HG03039 (cell line): ENCODE data around the gene CHST8.
"Not testable (repeated sequence)": the region's sequence is repeated elsewhere in the genome, so short reads cannot be mapped to it uniquely, and the experiment has no call there.

Experiments
- ATAC-seq: cut with Tn5 transposase; IDR thresholded peaks from one replicate; pipeline ENCODE4 v1.9.1; 2021; ENCODE audit warnings: mild to moderate bottlenecking, moderate library complexity; ENCODE audit not compliant: unreplicated experiment

CHST8 gene, protein sequence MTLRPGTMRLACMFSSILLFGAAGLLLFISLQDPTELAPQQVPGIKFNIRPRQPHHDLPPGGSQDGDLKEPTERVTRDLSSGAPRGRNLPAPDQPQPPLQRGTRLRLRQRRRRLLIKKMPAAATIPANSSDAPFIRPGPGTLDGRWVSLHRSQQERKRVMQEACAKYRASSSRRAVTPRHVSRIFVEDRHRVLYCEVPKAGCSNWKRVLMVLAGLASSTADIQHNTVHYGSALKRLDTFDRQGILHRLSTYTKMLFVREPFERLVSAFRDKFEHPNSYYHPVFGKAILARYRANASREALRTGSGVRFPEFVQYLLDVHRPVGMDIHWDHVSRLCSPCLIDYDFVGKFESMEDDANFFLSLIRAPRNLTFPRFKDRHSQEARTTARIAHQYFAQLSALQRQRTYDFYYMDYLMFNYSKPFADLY

DNA sequence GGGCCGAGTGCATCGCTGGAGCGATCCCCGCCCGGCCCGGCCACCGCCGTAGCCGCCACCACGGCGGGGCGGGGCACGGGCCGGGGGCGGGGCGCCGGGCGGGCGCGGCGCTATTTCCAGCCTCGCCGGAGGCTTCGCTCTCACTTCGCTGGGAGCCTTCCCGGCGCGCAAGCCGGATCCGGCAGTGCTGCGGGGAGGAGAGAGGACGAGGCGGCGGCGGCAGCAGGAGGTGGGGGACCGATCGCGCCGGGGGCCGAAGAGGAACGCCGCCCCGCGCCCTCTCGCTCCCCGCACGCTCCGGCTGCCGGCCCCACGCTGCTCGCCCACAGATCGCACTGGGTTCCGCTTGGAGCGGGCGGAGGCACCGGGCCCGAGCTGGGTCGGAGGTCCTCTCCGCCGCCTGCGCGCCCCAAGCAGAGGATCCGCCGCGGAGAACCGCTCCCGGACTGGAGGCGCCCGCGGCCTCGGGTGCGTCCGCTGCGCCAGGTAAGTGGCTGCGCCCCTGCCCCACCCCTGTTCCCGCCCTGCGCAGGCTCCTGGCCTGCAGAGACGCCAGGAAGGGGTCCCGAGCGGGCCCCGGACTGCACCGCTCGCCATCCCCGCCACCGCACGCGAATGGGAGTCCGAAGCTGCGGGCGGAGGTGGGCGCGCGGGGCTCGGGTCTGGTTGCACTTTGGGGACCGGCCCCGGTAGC is at the start of gene CHST8:
Gene CHST8 (plus strand): TSS at position 143 of the 694 bp plus-strand sequence. CDS start 67,309 bp downstream, outside the sequence.
- ATAC-seq, result no peak

DNA sequence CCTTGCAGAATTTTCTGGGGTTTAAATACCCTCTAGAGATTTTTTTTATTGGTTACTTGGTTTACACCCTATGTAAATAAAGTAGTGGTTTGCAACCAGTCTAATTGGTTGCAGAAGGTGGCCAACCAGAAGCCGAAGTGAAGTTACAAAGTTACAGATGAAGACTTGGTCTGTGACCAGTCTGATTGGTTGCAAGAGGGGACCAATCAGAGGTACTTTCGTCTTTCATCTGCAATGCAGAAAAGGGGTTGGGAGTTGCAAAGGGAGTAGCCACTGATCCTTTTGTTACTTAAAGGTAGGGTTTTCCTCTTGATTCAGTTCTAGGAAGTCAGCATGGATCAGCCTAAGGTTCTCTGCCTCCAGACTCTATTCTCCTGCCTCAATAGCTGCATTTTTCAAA is 48.8 kb upstream of the CHST8 start:
- no peak for ATAC-seq

DNA sequence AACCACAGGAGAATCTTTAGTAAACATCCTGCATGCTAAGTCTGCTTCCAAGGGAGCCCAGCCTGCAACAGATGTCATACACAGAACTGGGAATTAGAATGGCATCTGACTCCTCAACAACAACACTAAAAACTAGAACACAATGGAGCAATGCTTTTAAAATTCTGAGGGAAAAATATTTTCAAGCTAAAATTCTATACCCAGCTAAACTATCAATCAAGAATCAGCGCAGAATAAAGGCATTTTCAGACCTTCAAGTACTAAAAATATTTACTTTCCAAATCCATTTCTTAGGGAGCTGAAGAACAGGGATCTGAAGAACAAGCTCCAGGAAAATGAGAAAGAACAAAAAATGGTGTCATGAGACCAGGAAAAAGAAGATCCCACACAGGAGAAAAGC is 46.9 kb upstream of the CHST8 start:
- no peak for ATAC-seq

DNA sequence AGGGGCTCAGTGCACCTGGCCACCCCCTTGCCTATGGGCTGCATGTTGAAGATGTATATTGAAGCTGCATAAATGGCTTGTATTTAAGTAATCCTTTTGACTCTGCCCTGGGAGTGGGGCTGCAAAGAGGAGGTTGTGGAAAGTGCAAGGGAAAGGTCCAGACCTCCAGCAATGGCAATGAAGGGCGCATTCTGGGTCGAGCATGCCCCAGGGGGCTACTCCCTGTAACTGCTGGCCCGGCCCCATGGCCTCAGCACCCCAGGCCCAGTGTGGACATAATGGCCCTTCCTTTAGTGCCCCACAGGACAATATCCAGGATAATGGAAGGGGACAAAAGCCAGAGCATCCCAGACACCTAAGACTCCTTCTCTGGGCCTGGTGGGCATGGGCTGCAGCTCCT is 43.1 kb upstream of the CHST8 start:
- ATAC-seq, result no peak

DNA sequence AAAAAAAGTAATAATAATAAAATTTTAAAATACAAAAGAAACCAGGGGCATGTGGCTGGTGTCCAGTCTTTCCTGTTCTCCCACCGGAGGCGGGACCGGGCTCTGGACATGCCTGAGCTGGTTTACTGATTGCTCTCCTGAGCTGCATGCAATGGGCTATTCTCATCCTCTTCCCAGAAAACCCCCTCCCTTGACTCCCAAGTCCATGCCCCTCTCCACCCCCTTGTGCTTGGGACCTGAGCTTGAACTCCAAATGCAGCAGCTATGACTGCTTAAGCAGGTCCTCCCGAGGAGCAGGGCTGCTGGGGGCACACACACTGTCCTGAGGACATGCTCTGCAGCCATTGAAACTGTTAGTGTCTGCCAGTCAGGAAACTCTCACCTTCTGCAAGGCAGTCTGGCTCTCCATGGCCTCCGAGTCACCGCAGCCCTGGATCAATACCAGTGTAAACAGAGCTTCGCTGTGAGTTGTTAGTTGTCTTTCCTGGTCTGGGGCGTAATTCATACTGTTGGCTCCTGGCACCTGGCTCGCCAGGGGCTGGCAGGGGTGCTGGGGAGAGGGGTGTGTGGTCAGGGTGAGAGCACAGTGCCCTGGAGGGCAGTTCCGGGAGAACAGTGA is 41.6 kb upstream of the CHST8 start:
- no peak for ATAC-seq

DNA sequence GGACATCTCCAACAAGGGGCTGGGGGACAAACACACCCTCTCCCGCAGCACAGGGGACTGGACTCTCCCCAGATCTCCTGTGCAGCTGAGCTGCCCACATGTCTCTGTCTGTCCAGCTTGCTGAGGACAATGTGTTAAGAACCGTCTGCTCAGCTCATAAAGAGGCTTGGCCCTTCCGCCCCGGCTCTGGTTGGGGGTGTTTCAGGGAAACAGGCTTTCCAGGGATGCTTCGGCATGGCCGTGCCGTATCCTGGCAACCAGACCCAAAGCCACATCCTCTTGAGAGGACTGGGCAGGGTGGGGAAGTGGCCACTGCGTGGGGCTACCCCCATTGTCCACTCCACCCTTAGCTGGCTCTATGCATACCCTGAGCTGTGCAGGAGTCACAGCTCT is 41.1 kb upstream of the CHST8 start:
- no peak for ATAC-seq

DNA sequence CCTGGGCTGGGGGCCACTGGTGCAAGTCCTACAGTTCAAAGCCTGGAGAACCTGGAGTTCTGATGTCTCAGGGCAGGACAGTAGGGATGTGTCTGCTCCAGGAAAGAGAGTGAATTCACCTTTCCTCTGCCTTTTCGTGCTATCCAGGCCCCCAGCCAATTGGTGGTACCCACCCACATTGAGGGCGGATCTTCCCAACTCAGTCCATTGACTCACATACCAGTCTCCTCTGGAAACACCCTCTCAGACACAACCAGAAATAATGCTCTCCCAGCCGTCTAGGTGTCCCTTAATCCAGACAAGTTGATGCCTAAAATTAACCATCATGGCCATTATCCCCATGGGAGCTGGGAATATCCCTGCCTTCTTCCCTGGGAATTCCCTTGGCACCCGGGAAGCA is 38.8 kb upstream of the CHST8 start:
- no peak for ATAC-seq

DNA sequence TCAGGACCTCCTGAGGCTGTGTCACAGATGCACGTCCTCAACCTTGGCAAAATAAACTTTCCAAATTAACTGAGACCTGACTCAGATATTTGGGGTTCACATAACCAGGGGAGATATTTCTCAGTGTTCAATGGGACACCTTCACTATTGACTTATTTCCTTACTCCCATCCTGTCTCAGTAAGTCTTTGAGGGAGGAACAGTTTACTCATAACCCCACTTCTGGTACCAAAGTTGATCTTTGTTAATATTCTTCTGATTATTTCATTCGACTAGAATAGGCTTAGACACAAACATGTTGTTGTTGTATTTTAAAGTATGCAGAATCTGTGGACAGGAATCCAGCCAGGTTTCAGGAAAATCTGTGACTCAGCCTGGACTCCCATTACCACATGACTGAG is 34.6 kb upstream of the CHST8 start:
- no peak for ATAC-seq

DNA sequence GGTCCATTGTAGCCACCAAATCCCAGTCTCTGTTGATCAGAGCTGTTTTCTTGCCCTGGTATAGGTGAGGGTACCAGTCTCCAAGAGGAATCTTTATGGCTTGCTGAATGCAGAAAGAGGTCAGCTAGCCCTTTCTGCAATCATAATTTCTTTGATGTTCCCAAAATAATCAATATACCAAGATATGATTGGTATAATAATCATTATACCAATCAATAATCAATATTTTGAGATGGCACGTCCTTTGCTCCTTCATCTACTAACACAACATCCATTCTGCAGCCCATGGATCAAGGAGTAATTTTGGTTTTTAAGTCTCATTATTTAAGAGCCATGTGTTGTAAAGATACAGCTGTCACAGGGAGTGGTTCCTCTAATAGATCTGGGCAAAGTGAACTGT is 31.5 kb upstream of the CHST8 start:
- no peak for ATAC-seq

DNA sequence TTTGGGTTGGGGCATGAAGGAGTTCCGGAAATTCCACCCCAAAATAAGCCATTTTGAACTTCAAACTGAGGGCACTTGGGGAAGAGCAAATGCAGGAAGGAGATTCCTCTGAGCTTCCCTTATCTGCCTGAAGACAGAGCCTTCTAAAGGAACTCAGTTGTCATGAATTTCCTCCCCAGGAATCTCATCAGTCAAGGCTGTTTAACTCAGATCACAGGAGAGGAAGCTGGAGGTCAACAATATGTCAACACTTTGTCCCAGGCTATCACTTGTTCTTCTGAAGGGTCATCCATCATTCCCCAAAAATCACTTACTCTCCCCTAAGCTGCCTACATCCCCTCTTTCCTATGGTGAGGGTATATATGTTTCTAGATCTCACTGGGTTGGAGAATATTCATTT is 26.0 kb upstream of the CHST8 start:
- ATAC-seq, result no peak

DNA sequence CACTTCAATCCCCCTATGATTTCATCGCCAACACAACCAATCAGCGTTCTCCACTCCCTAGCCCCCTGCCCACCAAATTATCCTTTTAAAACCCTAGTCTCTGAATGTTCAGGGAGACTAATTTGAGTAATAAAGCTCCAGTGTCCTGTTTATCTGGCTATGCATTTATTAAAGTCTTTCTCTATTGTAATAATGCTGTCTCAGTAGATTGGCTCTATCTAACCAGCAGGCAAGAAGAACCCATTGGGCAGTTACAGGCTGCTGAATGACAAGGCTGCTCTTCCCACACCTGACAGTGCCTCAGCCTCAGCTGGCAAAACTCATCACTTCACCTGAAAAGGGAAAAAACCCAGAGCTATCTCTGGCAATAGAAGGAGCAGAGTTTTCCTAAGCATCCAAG is 20.2 kb upstream of the CHST8 start:
- ATAC-seq, result no peak

DNA sequence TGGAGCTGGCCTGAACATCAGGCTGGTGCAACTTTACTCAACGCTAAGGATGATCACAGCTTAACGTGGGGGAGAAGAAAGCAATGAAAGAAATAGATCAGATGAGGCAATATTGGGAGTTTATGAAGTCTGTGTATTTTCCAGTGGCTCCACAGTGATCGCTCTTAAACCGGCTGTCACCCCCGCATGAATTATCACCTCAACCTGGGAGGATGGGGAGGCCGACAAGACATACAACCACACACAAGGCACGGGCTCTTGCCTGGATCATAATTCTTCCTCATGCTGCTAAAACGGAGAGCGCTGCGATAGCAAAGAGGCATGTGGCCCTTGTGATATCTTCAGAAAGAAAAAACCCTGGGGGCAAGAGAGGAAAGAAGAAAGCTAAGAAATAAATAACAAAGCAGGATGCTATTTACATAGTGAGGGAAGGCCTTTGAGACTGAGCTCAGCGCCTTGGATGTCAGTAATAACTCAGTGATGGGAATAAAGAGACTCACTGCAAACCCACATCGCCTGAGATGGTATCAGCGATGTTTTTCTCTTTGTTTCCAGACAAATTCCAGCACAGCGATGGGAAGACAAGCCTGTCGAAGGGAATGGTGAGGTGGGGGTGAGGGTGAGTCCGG is 19.1 kb upstream of the CHST8 start:
- no peak for ATAC-seq

DNA sequence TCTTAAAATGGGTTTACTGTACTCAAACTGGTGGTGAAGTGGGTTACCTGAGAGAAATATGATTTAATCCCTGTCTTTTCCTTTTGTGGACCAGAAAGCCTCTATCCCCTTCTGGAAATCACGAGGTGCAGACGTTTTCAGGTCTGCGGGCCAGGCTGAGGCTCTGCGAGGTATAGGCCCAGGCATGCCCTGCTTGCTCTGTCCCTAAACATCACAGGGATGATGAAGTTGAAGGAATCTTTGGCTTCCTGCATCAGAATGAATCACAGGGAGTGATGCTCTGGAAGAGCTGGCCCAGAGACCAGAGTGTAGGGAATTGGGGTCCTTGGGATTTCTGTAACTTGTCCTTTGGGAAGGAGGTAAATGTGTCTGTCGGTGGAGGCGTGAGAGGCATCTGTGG is 18.4 kb upstream of the CHST8 start:
- ATAC-seq, result no peak

DNA sequence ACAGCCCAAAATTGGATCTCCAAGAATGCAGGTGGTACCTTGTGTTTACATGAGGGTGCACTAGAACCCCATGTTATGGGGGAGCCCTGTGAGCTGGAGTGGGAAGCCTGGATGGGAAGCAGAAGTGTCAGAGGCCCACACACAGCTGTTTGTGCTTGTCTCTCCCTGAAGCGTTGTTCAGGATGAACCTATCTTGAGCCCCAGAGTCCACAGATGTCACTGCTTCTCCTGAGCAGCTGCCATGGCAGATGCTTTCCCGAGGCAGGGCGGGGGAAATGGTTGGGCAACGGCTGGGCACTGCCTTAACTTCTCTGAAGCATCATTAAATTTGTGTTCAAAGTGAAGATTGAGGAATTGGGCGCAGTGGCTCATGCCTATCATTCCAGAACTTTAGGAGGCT is 17.1 kb upstream of the CHST8 start:
- ATAC-seq, result no peak

DNA sequence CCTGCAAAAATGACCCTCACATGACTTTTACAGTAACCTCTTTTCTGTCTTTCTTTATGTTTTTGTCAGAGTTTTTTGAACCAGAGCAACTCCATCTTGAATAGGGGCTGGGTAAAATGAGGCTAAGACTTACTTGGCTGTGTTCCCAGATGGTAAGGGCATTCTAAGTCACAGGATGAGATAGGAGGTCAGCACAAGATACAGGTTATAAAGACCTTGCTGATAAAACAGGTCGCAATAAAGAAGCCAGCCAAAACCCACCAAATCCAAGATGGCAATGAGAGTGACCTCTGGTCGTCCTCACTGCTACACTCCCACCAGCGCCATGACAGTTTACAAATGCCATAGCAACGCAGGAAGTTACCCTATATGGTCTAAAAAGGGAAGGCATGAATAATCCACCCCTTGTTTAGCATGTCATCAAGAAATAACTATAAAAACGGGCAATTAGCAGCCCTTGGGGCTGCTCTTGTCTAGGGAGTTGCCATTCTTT is 15.9 kb upstream of the CHST8 start:
- not testable (repeated sequence) for ATAC-seq

DNA sequence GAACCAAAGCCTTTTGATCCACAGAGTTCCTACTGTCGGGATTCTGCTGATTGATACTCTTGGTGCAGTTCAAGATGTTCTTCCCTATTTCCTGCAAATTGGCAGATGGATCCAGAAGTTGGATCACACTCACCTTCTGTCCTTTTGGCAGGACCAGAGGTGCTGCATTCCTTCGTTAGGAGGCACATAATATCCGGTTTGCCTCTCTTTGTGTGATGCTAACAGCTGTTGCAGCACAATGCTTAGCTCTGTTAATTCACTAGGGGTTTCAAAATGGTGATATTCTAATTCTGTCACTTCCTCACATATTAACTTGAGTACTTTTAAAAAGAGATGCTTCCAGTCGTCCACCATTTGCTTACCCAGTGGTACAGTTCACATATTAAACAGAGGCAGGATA is 15.2 kb upstream of the CHST8 start:
- ATAC-seq, result no peak

DNA sequence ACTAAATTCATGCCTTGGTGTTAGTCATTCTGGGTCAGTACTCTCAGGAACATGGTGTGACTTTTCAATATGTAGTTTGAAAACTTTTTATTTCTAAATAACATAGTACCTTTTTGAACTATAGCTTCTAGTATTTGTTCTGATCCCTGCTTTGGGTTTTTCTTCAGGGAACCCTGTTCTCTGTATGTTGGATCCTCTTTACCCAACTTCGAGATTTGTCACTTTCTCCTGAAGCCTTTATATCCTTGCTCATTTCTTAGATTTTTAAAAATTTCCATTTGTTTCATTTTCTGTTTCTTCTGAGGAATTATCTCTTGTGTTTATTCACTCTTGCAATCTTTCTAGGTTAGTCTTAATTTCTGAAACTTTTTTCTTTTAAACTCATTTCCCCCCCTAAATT is 12.4 kb upstream of the CHST8 start:
- no peak for ATAC-seq

DNA sequence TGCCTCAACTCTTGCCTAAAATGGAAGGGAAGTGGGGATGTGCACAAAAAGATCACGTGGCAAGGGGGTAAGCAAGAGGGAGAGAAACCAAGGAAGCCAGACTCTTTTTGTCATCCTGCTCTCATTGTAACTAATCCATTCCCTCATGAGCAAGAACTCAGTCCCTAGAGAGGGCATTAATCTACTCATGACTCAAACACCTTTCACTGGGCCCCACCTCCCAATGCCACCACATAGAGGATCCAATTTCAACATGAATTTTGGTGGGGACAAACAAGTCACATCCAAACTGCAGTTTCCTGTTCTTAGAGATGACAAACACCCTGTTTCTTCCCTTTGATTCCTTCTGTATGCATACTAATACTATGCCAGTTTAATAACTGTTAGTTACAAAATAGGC is 11.2 kb upstream of the CHST8 start:
- no peak for ATAC-seq

DNA sequence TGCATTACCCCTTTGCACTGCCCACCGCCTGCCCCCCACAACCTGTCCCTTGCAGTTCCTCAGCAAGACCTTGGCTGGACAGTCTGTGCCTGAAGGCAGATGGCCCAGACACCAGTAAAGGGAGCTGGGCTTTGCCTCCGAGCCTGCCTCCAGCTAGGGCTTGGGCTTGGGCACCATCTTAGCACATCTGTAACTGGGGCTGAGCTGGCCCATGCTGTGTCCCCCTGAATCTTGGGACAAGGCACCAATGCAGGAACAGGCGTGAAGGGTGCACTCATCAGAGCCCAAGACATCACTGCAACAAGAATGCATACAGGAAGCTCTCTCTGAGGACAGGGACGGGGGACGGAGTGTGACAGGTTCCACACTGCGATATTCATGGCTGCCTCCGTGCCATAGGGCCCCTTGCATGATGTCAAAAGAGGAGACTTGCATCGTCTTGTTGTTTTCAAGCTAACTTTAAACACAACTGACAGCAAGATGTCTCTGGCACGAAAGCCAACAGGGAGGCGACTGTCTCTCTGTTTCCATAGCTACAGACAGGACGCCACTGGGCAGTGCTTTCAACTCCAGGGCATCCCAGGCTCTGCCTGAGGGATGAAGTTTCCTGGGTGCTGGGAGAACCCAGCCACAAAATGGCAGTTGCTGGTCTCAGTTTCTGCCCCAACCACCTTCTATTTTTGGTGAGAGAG is 8.7 kb upstream of the CHST8 start:
- ATAC-seq, result no peak

DNA sequence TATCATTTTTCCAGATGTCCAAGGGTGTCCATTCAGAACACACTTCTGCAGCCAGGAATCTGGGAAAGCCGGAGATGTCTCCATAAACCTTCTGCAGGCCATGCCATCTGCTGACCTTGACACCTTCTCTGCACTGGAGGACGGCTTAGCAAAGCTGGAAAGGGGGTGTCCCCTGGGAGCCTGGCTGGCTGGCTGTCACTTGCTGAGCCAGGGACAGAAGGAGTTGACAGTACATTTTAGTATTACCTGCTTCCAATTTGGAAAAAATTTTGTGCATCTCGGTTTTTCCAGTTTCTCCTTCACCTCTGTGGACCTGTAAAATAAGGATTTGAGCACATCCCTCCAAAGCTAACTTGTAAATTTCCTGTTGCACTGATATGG is 8.1 kb upstream of the CHST8 start:
- no peak for ATAC-seq

DNA sequence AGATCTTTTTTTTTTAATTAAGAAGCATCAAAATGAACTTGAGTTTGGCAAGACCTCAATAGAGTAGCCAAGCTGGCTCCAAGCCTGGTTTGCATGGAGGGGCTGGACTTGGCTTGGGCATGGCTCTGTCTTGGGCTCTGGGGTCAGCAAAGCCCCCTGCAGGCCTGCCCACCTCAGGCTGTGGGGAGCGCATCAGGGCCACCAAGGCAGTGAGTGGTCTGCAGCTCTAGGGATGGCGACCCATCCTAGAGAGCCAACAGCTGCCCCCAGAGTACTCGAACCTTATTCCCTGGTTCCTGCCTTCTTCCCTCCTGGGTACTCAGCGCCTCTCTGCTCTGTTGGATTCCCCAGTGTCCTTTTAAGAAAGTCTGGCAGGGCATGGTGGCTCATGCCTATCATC is 5.4 kb upstream of the CHST8 start:
- ATAC-seq, result no peak
